Stimulated activated CD8-positive, alpha-beta memory T cell treated with anti-CD3 and anti-CD28 coated beads, Interleukin-15, amount 100 ng/mL, for 48 hours (primary cell): ENCODE measurements around the gene ARF1.

Experiments used
- DNase-seq, 2 donors: peaks; one replicate each; pipeline ENCODE4 v3.0.0-alpha.2; 2020; ENCODE audit warnings: low read depth in 2 of 2

ARF1 gene

GRCh38 chr1:228087771-228088251, 5.3 kb downstream of the ARF1 start:
- no peak for DNase-seq

- DNase-seq = no peak
Measured at GRCh38 chr1:228088586-228089498, 6.3 kb downstream of the ARF1 start.

GRCh38 chr1:228089519-228090380, 7.2 kb downstream of the ARF1 start:
- DNase-seq = no peak

- DNase-seq = no peak
Measured at GRCh38 chr1:228090613-228091081, 8.1 kb downstream of the ARF1 start.

GRCh38 chr1:228091084-228091483, 8.6 kb downstream of the ARF1 start:
- DNase-seq = no peak

GRCh38 chr1:228092342-228093049, 10.0 kb downstream of the ARF1 start:
- no peak for DNase-seq

GRCh38 chr1:228093050-228093906, 10.8 kb downstream of the ARF1 start:
- no peak for DNase-seq

GRCh38 chr1:228094432-228095016, 12.0 kb downstream of the ARF1 start:
- no peak for DNase-seq

GRCh38 chr1:228095161-228095560, 12.7 kb downstream of the ARF1 start:
- no peak for DNase-seq

- DNase-seq = no peak
Measured at GRCh38 chr1:228095938-228096337, 13.4 kb downstream of the ARF1 start.

GRCh38 chr1:228096416-228097332, 14.2 kb downstream of the ARF1 start:
- DNase-seq = no peak

- DNase-seq = no peak
Measured at GRCh38 chr1:228097333-228098081, 15.0 kb downstream of the ARF1 start.

- no peak for DNase-seq
Measured at GRCh38 chr1:228098323-228098931, 15.9 kb downstream of the ARF1 start.

- no peak for DNase-seq
Measured at GRCh38 chr1:228099331-228099732, 16.8 kb downstream of the ARF1 start.

- DNase-seq = no peak
Measured at GRCh38 chr1:228100822-228101613, 18.5 kb downstream of the ARF1 start.

- no peak for DNase-seq
Measured at GRCh38 chr1:228101614-228101993, 19.1 kb downstream of the ARF1 start.
